Measurements from ENCODE around the gene ELMO2.

The ELMO2 gene

GRCh38 chr20:46352370-46352938, 54.0 kb downstream of the ELMO2 start:
- DNase-seq (ENCODE audit: low spot score), result no peak

- no peak for DNase-seq (ENCODE audit: low spot score)
Observed at GRCh38 chr20:46351357-46352058, 54.9 kb downstream of the ELMO2 start.

- no peak for DNase-seq (ENCODE audit: low spot score)
Observed at GRCh38 chr20:46350986-46351267, 55.5 kb downstream of the ELMO2 start.

GRCh38 chr20:46350201-46350985, 56.0 kb downstream of the ELMO2 start:
- peak; percentile 87 for DNase-seq (ENCODE audit: low spot score)

GRCh38 chr20:46349742-46350056, 56.7 kb downstream of the ELMO2 start:
- no peak for DNase-seq (ENCODE audit: low spot score)

- peak; percentile 83 for DNase-seq (ENCODE audit: low spot score)
Observed at GRCh38 chr20:46349035-46349741, 57.2 kb downstream of the ELMO2 start.

- DNase-seq (ENCODE audit: low spot score), result peak; percentile 52
Observed at GRCh38 chr20:46347841-46348803, 58.3 kb downstream of the ELMO2 start.

- DNase-seq (ENCODE audit: low spot score), result no peak
Observed at GRCh38 chr20:46346770-46347169, 59.6 kb downstream of the ELMO2 start.

- DNase-seq (ENCODE audit: low spot score), result no peak
Observed at GRCh38 chr20:46344488-46345162, 61.8 kb downstream of the ELMO2 start.

GRCh38 chr20:46343975-46344357, 62.4 kb downstream of the ELMO2 start:
- DNase-seq (ENCODE audit: low spot score), result no peak

- DNase-seq (ENCODE audit: low spot score), result no peak
Observed at GRCh38 chr20:46343348-46343974, 63.0 kb downstream of the ELMO2 start.

GRCh38 chr20:46342451-46343347, 63.7 kb downstream of the ELMO2 start:
- no peak for DNase-seq (ENCODE audit: low spot score)

GRCh38 chr20:46342010-46342378, 64.4 kb downstream of the ELMO2 start:
- DNase-seq (ENCODE audit: low spot score), result no peak

GRCh38 chr20:46341074-46342009, 65.1 kb downstream of the ELMO2 start:
- no peak for DNase-seq (ENCODE audit: low spot score)

- DNase-seq (ENCODE audit: low spot score), result no peak
Observed at GRCh38 chr20:46339037-46339436, 67.4 kb downstream of the ELMO2 start.

- no peak for DNase-seq (ENCODE audit: low spot score)
Observed at GRCh38 chr20:46336735-46337134, 69.7 kb downstream of the ELMO2 start.

GRCh38 chr20:46334303-46334904, 72.0 kb downstream of the ELMO2 start:
- no peak for DNase-seq (ENCODE audit: low spot score)

Data from AG20443 (cell line).